Stimulated activated CD8-positive, alpha-beta memory T cell treated with anti-CD3 and anti-CD28 coated beads, Interleukin-7, amount 100 ng/mL, for 48 hours (primary cell): ENCODE data around the gene MED13.
"Not testable (repeated sequence)": the region's sequence is repeated elsewhere in the genome, so short reads cannot be mapped to it uniquely, and the experiment has no call there.

Experiments
- DNase-seq, 2 donors: peaks; one replicate each; pipeline ENCODE4 v3.0.0-alpha.2; 2020; ENCODE audit warnings: low read depth in 1 of 2; ENCODE audit errors: extremely low read depth in 1 of 2

Gene MED13

GRCh38 chr17:61997664-61998063, 67.4 kb downstream of the MED13 start:
- DNase-seq, result no peak

- no peak for DNase-seq
Observed at GRCh38 chr17:61996916-61997605, 68.0 kb downstream of the MED13 start.

- DNase-seq, result no peak
Observed at GRCh38 chr17:61989509-61989908, 75.6 kb downstream of the MED13 start.

- DNase-seq, result no peak
Observed at GRCh38 chr17:61986898-61987297, 78.2 kb downstream of the MED13 start.

- no peak for DNase-seq
Observed at GRCh38 chr17:61984821-61985220, 80.3 kb downstream of the MED13 start.

- no peak for DNase-seq
Observed at GRCh38 chr17:61981323-61981722, 83.8 kb downstream of the MED13 start.

GRCh38 chr17:61980535-61980934, 84.5 kb downstream of the MED13 start:
- DNase-seq, result no peak

- DNase-seq, result no peak
Observed at GRCh38 chr17:61974115-61974514, 91.0 kb downstream of the MED13 start.

GRCh38 chr17:61972311-61972710, 92.8 kb downstream of the MED13 start:
- DNase-seq, result no peak

GRCh38 chr17:61970030-61970429, 95.0 kb downstream of the MED13 start:
- DNase-seq, result no peak

- DNase-seq, result no peak
Observed at GRCh38 chr17:61968757-61969156, 96.3 kb downstream of the MED13 start.

- no peak for DNase-seq
Observed at GRCh38 chr17:61967729-61968128, 97.3 kb downstream of the MED13 start.

GRCh38 chr17:61966191-61966590, 98.9 kb downstream of the MED13 start:
- no peak for DNase-seq

GRCh38 chr17:61955619-61956018, 109.5 kb downstream of the MED13 start:
- no peak for DNase-seq

GRCh38 chr17:61947367-61948078, 117.6 kb downstream of the MED13 start:
- no peak for DNase-seq

GRCh38 chr17:61946359-61946758, 118.7 kb downstream of the MED13 start:
- no peak for DNase-seq

- no peak for DNase-seq
Observed at GRCh38 chr17:61943117-61943516, 122.0 kb downstream of the MED13 start.

GRCh38 chr17:61942085-61942484, 123.0 kb downstream of the MED13 start:
- DNase-seq, result no peak

GRCh38 chr17:61928101-61928436, 137.0 kb downstream of the MED13 start:
- no peak for DNase-seq

- DNase-seq, result peak; percentile 80 to 91
Observed at GRCh38 chr17:61927208-61928100, 137.6 kb downstream of the MED13 start, which contains the start of gene INTS2. INTS2 (minus strand) TSS chr17:61927982; CDS start chr17:61926644, 1,338 bp downstream.

- DNase-seq, result no peak
Observed at GRCh38 chr17:61926826-61927207, 138.3 kb downstream of the MED13 start.

- DNase-seq, result not testable (repeated sequence)
Observed at GRCh38 chr17:61915162-61915561, 149.9 kb downstream of the MED13 start.
